BE2C (cell line): ENCODE results near the gene RNF10.

Experiments used
- DNase-seq: peaks from one replicate; pipeline ENCODE4 v3.0.0-alpha.2; 2020
- H3K27me3 ChIP-seq: fragments of 250-450 bp; sonication (Bioruptor Pico); 2 replicates; pipeline ENCODE4 v1.5.1; 2020; ENCODE audit warnings: mild to moderate bottlenecking
- H3K36me3 ChIP-seq: fragments of 250-450 bp; sonication (Bioruptor Pico); 2 replicates; pipeline ENCODE4 v1.5.1; 2020; ENCODE audit warnings: mild to moderate bottlenecking
- H3K4me1 ChIP-seq: fragments of 250-450 bp; sonication (Bioruptor Pico); 2 replicates; pipeline ENCODE4 v1.5.1; 2020
- H3K4me3 ChIP-seq: 2 replicates; pipeline ENCODE4 v1.5.1; 2011; ENCODE audit warnings: low read depth, low read length
- H3K9me3 ChIP-seq: fragments of 250-450 bp; sonication (Bioruptor Pico); 2 replicates; pipeline ENCODE4 v1.5.1; 2020
- TF ChIP-seq, protein P1 (sequence below): IDR thresholded peaks from 2 replicates; pipeline ENCODE4 v1.5.1; 2012; ENCODE audit warnings: mild to moderate bottlenecking, low read depth, low read length

The RNF10 gene

GRCh38 chr12:120562906-120563305 is 28.8 kb downstream of the RNF10 start:
- Histone ChIP-seq H3K9me3 (no peaks in the 10 kb centered on the region), H3K4me3 (no peak overlapping the region), H3K36me3 (peaks cover 73% of the 10 kb centered on the region), H3K27me3 (no peaks in the 10 kb centered on the region), H3K4me1 (no peaks in the 10 kb centered on the region)
- DNase-seq, result no peak
- TF ChIP-seq, protein P1, sequence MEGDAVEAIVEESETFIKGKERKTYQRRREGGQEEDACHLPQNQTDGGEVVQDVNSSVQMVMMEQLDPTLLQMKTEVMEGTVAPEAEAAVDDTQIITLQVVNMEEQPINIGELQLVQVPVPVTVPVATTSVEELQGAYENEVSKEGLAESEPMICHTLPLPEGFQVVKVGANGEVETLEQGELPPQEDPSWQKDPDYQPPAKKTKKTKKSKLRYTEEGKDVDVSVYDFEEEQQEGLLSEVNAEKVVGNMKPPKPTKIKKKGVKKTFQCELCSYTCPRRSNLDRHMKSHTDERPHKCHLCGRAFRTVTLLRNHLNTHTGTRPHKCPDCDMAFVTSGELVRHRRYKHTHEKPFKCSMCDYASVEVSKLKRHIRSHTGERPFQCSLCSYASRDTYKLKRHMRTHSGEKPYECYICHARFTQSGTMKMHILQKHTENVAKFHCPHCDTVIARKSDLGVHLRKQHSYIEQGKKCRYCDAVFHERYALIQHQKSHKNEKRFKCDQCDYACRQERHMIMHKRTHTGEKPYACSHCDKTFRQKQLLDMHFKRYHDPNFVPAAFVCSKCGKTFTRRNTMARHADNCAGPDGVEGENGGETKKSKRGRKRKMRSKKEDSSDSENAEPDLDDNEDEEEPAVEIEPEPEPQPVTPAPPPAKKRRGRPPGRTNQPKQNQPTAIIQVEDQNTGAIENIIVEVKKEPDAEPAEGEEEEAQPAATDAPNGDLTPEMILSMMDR, result no peak

GRCh38 chr12:120563495-120563894 is 29.3 kb downstream of the RNF10 start:
- no peaks in the 10 kb centered on the region for H3K9me3 ChIP-seq
- peaks cover 77% of the 10 kb centered on the region for H3K36me3 ChIP-seq
- H3K4me3 ChIP-seq, result no peak overlapping the region
- H3K4me1 ChIP-seq, result no peaks in the 10 kb centered on the region
- no peaks in the 10 kb centered on the region for H3K27me3 ChIP-seq
- no peak for DNase-seq
- TF ChIP-seq, protein P1, result no peak

DNA sequence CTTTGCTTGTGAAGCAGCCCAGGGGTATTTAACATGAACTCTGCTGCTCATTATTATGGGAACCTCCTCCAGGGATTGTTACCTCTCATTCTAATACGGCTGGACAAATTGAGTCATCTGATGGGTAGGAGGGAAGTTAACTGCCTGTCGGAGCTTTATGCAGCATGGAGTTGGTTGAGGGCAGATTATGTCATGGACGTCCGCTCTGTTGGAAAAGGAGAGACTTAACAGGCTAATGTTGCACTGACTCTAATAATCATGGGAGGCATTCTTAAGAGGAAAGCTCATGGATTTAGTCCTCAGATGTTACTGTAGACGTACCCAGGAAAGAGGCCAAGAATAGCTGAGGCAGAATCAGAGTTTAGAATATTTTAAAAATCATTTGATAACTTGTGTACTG is 37.1 kb downstream of the RNF10 start:
- Histone ChIP-seq H3K27me3 (no peaks in the 10 kb centered on the region), H3K36me3 (peaks cover 86% of the 10 kb centered on the region), H3K4me3 (no peak overlapping the region), H3K4me1 (no peaks in the 10 kb centered on the region), H3K9me3 (no peaks in the 10 kb centered on the region)
- TF ChIP-seq, protein P1, result no peak
- no peak for DNase-seq

DNA sequence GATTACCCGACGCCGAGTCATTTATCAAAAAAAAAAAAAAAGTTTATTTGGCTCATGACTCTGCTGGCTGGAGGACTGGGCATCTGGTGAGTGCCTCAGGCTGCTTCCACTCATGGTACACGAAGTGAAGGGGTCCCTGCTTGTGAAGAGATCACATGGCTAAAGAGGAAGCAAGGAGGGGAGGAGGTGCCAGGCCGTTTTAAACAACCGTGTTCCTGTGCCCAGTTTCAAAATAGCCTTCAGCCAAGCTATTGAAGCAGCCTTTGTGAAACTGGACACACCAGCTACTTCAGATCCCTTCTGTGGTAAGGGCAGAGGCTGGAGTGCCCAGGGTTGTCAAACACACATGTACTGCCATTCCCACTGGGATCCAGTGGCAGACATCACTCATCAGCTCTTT is 39.4 kb downstream of the RNF10 start:
- no peak for DNase-seq
- Histone ChIP-seq H3K9me3 (no peaks in the 10 kb centered on the region), H3K27me3 (no peaks in the 10 kb centered on the region), H3K4me3 (no peak overlapping the region), H3K4me1 (no peaks in the 10 kb centered on the region), H3K36me3 (peaks cover 82% of the 10 kb centered on the region)
- TF ChIP-seq, protein P1, result no peak

GRCh38 chr12:120574106-120574505 is 40.0 kb downstream of the RNF10 start:
- Histone ChIP-seq H3K36me3 (peaks cover 79% of the 10 kb centered on the region), H3K4me1 (no peaks in the 10 kb centered on the region), H3K4me3 (no peak overlapping the region), H3K9me3 (no peaks in the 10 kb centered on the region), H3K27me3 (no peaks in the 10 kb centered on the region)
- TF ChIP-seq, protein P1, result no peak
- DNase-seq, result no peak

DNA sequence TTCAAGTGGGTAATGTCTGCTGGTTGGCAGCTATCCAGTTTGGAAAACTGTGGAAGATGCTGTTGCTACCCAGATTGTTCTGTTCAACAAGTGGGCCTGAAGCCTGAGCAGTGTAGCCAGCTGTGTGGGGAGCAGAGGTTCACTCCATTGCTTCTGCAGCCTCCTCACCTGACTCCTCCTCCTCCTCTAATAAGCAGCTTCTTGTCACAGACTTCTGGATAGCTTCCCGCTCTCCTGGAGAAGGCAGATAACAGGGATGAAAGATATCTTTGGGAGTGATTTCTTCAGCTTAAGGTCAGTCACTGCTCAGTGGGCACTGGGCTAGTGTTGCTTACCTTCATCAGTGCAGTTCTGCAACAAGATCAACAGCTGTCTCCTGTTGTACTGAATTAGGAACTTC is 45.0 kb downstream of the RNF10 start:
- H3K27me3 ChIP-seq, result no peaks in the 10 kb centered on the region
- H3K9me3 ChIP-seq, result no peaks in the 10 kb centered on the region
- no peaks in the 10 kb centered on the region for H3K4me1 ChIP-seq
- no peak for DNase-seq
- peaks cover 40% of the 10 kb centered on the region for H3K36me3 ChIP-seq
- no peak overlapping the region for H3K4me3 ChIP-seq
- TF ChIP-seq, protein P1, result no peak
